ENCODE measurements around the gene PUS3. TPM values are rescaled to one million over a fixed set of nuclear protein-coding genes. Genes with fewer than 3 reads are reported as not detected.

PUS3 gene
- total RNA-seq, 1 experiment from 2014 or later: 22.4 TPM

DNA sequence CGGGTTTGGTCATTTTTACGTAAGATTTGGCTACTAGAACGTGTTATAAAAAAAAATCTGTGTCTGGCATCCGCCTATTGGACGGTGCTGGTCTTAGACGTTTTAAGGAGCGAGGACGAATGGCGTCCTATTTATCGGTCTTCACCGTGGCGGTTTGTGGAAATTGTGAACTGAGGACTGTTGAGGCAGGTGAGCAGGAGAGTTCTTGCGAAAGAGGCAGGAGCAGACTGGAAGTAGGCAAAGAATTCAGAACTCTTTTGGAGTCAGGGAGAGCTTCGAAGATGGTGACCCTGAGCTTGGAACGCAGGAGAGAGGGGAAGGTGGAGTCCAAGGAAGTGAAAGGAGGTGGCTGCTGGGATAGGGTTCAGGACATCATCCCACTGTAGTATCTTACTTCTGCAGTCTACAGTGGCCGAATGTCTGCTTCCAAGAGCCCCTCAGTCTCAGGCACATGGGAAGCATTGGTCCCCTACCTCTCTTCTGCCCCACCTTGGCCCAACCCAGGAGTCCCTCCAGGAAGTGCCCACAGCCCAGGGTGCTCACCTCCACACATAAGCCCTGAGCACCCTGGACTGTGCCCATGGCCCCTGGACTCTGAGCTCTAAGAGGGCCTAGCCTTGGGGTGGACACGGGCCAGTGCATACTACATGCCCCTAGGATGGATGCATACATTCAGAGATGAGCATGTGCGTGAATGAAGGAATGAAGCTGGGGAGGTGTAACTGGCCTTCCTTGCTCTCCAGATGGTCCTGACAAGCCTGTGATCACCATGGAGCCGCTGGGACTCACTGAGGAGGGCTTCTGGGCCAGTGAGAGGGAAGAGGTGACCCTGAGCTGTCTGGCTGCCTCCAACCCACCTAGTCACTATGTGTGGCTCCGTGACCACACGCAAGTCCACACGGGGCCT is 46.5 kb upstream of the PUS3 start:
- ChIA-PET CTCF (no interaction called here), POLR2A (no interaction called here)
- no peak overlapping the region for H3K27ac Mint-ChIP-seq (ENCODE audit: unreplicated experiment)
- DNase-seq: no peak
- TF ChIP-seq, protein P1, sequence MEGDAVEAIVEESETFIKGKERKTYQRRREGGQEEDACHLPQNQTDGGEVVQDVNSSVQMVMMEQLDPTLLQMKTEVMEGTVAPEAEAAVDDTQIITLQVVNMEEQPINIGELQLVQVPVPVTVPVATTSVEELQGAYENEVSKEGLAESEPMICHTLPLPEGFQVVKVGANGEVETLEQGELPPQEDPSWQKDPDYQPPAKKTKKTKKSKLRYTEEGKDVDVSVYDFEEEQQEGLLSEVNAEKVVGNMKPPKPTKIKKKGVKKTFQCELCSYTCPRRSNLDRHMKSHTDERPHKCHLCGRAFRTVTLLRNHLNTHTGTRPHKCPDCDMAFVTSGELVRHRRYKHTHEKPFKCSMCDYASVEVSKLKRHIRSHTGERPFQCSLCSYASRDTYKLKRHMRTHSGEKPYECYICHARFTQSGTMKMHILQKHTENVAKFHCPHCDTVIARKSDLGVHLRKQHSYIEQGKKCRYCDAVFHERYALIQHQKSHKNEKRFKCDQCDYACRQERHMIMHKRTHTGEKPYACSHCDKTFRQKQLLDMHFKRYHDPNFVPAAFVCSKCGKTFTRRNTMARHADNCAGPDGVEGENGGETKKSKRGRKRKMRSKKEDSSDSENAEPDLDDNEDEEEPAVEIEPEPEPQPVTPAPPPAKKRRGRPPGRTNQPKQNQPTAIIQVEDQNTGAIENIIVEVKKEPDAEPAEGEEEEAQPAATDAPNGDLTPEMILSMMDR (IDR thresholded peaks at IDR 0.05; ENCODE audit: insufficient read depth in 1 of 2, low read depth in 1 of 2, low read length in 1 of 2, severe bottlenecking in 1 of 2, unreplicated experiment in 1 of 2): no peak
- no peaks in the 10 kb centered on the region for H3K9me3 Mint-ChIP-seq (ENCODE audit: unreplicated experiment)
- H3K27me3 Mint-ChIP-seq (ENCODE audit: insufficient read depth, unreplicated experiment): peaks cover 4% of the 10 kb centered on the region
- Histone ChIP-seq H3K4me1 (no peaks in the 10 kb centered on the region), H3K36me3 (ENCODE audit: control insufficient read depth, insufficient read depth, low read length) (no peaks in the 10 kb centered on the region), H3K27me3 (replicated peaks; ENCODE audit: control insufficient read depth, insufficient read depth, low read length) (no peaks in the 10 kb centered on the region), H3K9me3 (no peaks in the 10 kb centered on the region), H3K4me3 (ENCODE audit: low read depth, low read length) (no peak overlapping the region)
- no TSS peak for BruUV-seq (replicated peaks)
- no peaks in the 10 kb centered on the region for H3K4me1 Mint-ChIP-seq (ENCODE audit: low read depth, unreplicated experiment)
- intact Hi-C loops (cut with micrococcal nuclease; ENCODE audit: unreplicated experiment): no loop called here
- no peaks in the 10 kb centered on the region for H3K36me3 Mint-ChIP-seq (ENCODE audit: insufficient read depth, unreplicated experiment)
- no peak overlapping the region for H3K4me3 Mint-ChIP-seq (ENCODE audit: unreplicated experiment)

DNA sequence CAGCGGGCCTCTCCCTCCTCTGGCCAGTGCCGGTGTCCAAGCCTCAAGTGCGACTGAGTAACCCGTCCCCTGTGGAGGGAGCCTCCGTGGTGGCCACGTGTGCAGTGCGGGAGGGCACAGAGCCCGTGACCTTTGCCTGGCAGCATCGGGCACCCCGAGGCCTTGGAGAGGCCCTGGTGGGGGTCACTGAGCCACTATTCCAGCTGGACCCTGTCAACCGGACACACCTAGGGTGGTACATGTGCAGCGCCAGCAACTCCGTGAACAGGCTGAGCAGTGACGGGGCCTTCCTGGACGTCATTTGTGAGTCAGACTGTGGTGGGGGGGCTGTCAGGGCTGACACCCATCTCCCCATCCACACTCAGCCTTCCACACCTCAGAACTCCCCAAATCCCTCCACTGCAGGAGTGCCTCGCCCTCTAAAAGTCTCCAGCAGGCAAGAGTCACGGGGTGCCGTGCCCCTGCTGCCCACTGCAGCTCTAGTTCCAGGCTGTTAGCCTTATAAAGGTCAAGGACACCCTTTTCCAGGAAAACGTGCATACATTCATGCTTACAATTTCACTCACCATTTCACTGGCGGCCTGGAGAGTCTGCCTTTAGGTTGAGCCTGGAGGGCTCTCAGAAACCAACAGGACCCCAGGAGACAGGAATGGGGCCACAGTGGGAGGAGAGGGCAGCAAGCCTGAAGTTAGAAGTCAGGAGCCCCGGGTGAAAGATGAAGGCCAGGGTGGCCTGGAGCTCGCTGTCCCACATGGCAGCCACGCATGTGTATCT is 45.5 kb upstream of the PUS3 start:
- Mint-ChIP-seq H3K27ac (ENCODE audit: unreplicated experiment) (no peak overlapping the region), H3K4me3 (ENCODE audit: unreplicated experiment) (no peak overlapping the region), H3K9me3 (ENCODE audit: unreplicated experiment) (no peaks in the 10 kb centered on the region), H3K36me3 (ENCODE audit: insufficient read depth, unreplicated experiment) (no peaks in the 10 kb centered on the region), H3K4me1 (ENCODE audit: low read depth, unreplicated experiment) (no peaks in the 10 kb centered on the region), H3K27me3 (ENCODE audit: insufficient read depth, unreplicated experiment) (peaks cover 8% of the 10 kb centered on the region)
- no peak overlapping the region for H3K4me3 ChIP-seq (ENCODE audit: low read depth, low read length)
- H3K9me3 ChIP-seq: no peaks in the 10 kb centered on the region
- H3K4me1 ChIP-seq: no peaks in the 10 kb centered on the region
- DNase-seq: no peak
- H3K36me3 ChIP-seq (ENCODE audit: control insufficient read depth, insufficient read depth, low read length): no peaks in the 10 kb centered on the region
- intact Hi-C loops (cut with micrococcal nuclease; ENCODE audit: unreplicated experiment): no loop called here
- POLR2A ChIA-PET: no interaction called here
- TF ChIP-seq, protein P1 (IDR thresholded peaks at IDR 0.05; ENCODE audit: insufficient read depth in 1 of 2, low read depth in 1 of 2, low read length in 1 of 2, severe bottlenecking in 1 of 2, unreplicated experiment in 1 of 2): no peak
- H3K27me3 ChIP-seq (replicated peaks; ENCODE audit: control insufficient read depth, insufficient read depth, low read length): 0 out of 2 replicates have a peak, but pooled peaks cover 1% of the 10 kb centered on the region
- BruUV-seq (replicated peaks): no TSS peak
- CTCF ChIA-PET: interaction anchor here (0.6 kb wide), 1 partner anchor 246 kb away, joined by 3 read pairs; no protein-coding TSS in a partner anchor

GRCh38 chr11:125947419-125948277 is 44.6 kb upstream of the PUS3 start:
- intact Hi-C loops (cut with micrococcal nuclease; ENCODE audit: unreplicated experiment): no loop called here
- Histone ChIP-seq H3K4me3 (ENCODE audit: low read depth, low read length) (no peak overlapping the region), H3K36me3 (ENCODE audit: control insufficient read depth, insufficient read depth, low read length) (no peaks in the 10 kb centered on the region), H3K27me3 (replicated peaks; ENCODE audit: control insufficient read depth, insufficient read depth, low read length) (0 out of 2 replicates have a peak, but pooled peaks cover 1% of the 10 kb centered on the region), H3K4me1 (no peaks in the 10 kb centered on the region), H3K9me3 (no peaks in the 10 kb centered on the region)
- CTCF ChIA-PET: interaction anchor here (0.6 to 0.7 kb wide), 2 partner anchors 10 to 246 kb away, joined by 3 read pairs; no protein-coding TSS in a partner anchor
- no TSS peak for BruUV-seq (replicated peaks)
- Mint-ChIP-seq H3K4me3 (ENCODE audit: unreplicated experiment) (no peak overlapping the region), H3K27me3 (ENCODE audit: insufficient read depth, unreplicated experiment) (peaks cover 8% of the 10 kb centered on the region), H3K9me3 (ENCODE audit: unreplicated experiment) (no peaks in the 10 kb centered on the region), H3K27ac (ENCODE audit: unreplicated experiment) (no peak overlapping the region), H3K36me3 (ENCODE audit: insufficient read depth, unreplicated experiment) (no peaks in the 10 kb centered on the region), H3K4me1 (ENCODE audit: low read depth, unreplicated experiment) (no peaks in the 10 kb centered on the region)
- DNase-seq: no peak
- TF ChIP-seq, protein P1 (IDR thresholded peaks at IDR 0.05; ENCODE audit: insufficient read depth in 1 of 2, low read depth in 1 of 2, low read length in 1 of 2, severe bottlenecking in 1 of 2, unreplicated experiment in 1 of 2): no peak
- POLR2A ChIA-PET: no interaction called here

Measured in Caco-2 (cell line).